Stimulated activated CD4-positive, alpha-beta T cell treated with anti-CD3 and anti-CD28 coated beads, Interleukin-1b, Interleukin-23, amount 100 ng/mL, for 48 hours (primary cell): Measurements from ENCODE around the gene TNFAIP8L3.

Experiments
- DNase-seq: peaks from one replicate; pipeline ENCODE4 v3.0.0-alpha.2; 2020

TNFAIP8L3 gene

DNA sequence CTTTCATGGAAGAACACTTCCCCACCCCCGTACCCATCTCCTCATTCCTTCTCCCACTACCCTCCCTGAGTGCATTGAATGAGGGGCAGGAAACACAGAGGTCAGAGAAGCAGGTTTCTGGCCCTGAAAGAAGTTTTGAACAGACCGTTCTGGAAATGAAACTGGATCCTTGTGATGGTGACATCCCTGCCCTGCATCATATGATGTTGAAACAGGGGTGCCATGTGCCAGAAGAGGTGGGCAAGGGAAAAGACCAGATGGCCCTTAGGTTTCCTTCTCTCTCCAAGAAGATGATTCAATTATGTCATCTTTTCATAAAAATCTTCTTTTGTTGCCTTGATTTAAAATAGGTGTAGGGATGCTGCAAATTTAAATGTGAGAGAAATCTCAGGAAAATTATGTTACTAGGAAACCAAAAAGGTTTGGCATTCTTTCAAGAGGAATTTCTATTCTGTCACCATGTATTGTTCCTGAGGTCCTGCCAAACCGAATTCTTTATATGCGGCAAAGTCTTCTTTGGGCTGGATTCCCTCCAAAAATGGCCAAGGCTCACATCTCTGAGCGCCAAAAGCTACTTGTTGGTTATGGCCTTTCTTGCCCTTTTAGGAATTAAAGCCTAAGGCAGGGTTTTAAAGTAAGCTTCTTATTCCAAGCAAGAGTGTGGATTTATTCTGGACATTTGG, 19.9 kb upstream of the TNFAIP8L3 start:
- DNase-seq: no peak

DNA sequence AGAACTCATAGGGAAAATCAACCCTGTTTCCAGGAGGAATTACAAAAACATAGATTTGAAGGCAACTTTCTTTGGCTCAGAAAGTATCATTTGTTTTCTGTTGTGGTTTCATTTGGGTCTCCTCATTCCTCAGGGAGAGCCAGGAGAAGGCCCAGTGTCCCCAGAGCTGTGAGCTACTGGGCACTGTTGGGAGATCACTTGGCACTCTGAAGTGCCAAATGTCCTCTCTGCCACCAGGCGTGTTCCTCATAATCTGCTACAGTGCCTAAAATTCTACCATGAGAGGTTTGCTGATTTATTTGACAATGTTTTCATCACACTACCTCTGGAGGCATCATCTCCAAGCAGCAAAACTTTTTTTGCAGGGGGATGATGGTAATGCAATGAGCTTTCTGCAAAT, 17.4 kb upstream of the TNFAIP8L3 start:
- no peak for DNase-seq

DNA sequence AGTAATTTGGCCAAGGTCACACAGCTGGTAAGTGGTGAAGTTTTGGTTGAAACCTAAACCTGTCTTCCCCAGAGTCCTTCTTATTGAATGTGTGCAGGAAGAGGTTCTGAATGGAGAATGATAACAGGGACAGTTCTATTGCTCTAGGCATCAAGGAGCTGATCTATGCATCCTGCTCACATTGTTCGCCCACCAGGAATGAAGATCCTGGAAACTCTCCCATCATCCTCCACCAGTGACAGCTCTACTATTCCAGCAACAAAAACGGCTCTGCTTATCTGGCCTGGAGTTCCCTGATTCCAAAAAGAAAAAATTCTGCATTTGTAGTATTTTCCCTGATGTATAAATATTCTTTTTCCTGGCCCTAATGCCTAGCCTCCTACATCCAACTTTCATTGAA, 16.4 kb upstream of the TNFAIP8L3 start:
- DNase-seq: no peak

DNA sequence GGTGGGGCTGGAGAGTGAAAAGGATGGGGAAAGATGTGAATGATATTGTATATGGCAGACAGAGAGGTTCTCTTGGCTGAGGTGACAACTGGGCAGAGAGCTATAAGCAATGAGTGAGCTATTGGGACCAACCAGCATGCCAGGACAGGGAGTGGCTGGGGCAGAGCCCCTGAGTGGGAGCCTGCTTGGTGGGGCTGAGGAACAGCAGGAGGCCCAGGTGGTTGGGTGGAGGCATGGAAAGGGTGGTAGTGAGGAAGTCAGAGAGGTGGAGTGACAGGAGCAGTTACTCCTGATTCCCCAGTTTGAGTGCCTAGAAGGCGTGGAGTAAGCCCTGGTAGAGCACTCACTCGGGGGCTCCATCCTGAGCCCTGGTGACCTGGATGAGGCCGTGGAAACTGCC, 15.5 kb upstream of the TNFAIP8L3 start:
- DNase-seq: no peak

DNA sequence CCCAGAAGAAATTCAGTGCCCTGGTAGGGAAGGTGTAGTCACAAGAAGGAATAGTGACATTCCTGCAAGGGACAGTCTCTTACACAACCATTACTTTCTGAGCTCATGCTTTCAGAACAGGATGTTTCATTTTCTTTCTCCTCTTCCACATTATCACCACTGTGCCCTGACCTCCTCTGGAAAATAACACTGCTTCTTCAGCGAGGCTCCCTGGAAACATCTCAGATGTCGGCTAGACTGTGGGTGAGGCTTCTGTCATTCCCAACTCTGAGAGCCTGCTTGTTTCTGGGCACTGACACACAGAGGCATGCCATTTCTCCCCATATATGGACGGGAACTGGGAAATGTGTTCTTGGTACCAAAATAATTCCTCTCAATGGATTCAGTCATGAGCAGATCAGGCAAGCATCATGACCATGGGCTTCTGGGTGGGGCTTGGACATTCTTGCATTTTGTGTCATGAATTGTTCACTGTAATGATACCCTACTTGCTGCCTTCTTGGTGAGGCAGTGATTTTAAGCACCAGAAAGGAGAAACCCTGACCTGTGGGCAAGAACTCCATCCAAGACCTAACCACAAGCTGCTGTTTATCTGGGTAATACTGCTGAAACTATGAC, 14.3 kb upstream of the TNFAIP8L3 start:
- no peak for DNase-seq

DNA sequence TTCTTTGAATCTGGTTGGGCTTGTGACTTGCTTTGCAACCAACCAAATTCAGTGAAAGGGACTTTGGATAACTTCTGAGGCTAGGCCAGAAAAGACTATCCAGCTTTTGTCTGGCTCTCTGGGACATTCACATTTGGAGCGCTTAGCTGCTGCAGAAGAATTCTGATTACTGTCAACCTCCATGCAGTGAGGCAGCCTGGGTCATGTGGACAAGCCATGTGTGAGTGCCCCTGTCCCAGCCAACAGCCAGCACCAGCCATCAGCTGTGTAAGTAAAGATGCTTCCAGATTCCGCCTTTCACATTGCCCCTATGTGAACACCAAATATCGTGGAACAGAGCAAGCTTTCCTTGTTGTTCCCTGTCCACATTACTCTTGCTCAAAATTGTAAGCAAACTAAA, 12.9 kb upstream of the TNFAIP8L3 start:
- no peak for DNase-seq

DNA sequence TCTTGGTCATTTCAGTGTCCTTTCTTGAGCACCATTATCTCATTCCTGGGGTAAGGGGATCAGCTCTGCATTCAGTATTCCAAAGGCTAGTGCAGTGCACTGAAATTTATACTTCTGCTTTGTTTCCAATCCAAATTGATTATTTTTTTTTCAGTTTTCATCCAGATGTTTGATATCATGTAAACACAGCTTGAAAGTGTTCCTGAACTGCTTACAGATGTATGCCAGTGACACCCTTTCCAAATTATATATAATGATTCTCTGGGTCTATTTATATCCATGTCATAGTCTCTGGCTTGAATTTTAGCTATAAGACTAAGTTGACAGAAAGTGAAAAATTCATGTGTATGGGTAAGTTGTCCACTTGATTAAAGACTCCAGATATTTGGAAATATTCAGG, 11.8 kb upstream of the TNFAIP8L3 start:
- no peak for DNase-seq

DNA sequence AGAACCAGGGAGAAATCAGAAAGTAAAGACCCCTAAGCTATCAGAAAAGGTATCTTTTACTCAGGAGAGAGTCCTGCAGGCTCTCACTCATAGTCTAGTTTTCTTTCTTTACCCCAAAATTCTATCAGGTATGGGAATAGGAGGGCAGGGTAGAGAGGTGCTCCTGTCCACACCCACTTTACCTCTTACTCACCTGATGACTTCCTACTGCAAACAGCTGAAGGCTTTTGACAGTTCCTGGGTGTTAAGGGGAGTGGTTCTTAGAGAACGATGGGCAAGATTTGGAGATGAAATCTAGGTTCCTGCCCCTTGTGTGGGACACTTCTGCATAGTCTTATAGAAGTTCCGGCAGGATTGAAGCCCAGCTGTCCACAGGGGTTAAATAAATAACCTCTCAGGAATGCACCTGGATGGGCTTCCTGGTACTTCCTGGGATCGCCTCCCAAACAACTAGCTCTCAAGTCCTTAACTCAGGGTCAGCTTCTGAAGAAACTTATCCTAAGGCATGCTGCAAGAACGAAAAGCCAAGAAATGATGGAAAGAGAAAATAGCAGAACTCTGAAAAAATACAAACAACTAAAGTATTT, 10.8 kb upstream of the TNFAIP8L3 start:
- no peak for DNase-seq

DNA sequence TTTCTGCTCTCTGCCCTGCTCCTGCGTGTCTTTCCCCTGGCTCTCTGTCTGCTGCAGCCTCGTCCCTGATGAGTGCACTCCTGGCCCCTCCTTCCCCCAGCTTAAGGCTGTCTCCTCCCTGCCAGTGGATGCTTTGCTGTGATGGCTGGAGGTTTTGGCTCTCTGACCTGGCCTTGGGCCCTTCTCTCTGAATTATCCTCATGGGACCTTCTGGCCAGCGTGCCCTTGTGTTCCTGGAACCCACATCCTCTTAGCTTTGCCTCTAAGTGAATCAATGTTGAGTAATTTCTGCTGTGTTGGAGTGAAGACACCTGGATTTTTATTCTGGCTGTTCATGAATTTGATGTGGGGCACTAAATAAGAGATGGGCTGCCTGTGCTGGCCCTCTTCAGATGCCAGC, 9.8 kb upstream of the TNFAIP8L3 start:
- DNase-seq: no peak

DNA sequence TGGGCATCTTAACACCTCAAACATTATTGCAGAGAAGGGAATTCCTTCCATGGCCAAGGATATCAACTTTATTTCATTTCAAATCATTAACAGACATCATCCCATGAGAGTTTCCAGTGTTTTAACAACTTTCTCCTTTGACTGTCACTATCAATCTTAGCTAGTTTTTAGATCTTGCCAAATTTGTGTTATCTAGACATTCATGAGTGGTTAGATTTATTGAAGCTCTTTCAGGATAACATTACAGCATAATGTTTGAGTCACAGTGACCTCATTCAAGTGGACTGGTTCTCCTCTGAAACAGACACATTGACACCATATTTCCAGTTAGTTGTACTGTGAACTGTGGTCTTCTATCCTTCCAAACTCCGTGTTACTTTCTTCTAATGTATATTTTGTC, 8.6 kb upstream of the TNFAIP8L3 start:
- DNase-seq: no peak

DNA sequence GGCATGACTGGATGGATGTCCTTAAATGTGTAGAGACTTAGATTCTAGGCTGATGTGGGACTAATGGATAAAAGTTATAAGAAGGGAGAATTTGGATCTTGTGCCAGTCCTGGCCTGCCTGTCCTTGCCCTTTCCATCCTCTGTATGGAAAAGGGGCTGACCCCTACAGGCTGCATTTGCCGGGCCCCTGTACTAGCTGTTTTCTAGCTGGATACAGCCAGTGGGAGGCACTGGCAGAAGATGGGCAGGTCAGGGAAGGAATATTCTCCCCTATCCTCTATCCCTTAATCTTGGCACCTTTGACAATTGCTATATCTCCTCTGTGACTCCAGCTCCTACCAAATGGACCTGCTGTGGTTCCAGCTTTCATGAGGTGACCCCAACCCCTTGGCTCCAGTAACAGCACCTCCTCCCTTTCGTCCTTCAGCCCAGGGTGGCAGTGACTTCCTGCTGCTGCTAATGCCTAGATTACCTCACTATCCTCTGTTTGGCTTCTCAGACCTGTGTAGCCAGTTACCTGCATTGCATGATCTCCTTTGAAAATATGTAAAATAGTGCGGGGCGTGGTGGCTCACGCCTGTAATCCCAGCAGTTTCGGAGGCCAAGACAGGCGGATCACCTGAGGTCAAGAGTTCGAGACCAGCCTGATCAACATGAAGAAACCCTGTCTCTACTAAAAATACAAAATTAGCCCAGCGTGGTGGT, 6.2 kb upstream of the TNFAIP8L3 start:
- DNase-seq: no peak

DNA sequence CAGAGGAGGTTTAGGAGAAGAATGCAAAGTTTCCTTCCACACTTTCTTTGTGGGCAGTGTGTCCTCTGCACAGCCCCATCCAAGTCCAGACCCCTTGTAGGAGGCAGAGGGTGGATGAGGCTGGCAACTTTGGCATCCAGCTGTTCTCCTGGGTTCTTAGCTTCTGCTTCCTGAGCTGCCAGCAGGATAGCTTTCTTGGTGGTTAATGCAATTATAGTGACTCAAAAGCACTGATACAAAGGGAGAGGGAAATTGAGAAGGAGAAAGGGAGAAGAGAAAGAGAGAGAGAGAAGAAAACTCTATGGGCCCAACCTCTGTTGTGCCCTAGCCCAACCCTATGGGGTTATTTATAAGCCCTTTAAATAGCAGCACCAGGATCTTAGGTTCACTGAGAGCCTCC, 4.5 kb upstream of the TNFAIP8L3 start:
- no peak for DNase-seq

DNA sequence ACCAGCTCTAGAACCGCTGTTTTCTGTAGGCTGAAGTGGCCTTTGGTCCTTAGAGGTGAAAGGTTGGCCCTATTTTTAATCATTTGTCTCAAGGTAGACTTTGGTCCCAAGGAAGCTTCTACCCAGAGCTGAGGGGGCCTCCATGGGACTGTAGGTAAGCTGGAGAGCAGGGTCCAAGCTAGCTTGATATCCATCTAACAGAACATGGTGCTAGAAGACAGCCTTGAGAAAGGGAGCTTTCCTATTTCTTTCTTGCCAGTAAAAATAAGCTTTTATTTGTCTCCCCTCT, 3.6 kb upstream of the TNFAIP8L3 start:
- no peak for DNase-seq

DNA sequence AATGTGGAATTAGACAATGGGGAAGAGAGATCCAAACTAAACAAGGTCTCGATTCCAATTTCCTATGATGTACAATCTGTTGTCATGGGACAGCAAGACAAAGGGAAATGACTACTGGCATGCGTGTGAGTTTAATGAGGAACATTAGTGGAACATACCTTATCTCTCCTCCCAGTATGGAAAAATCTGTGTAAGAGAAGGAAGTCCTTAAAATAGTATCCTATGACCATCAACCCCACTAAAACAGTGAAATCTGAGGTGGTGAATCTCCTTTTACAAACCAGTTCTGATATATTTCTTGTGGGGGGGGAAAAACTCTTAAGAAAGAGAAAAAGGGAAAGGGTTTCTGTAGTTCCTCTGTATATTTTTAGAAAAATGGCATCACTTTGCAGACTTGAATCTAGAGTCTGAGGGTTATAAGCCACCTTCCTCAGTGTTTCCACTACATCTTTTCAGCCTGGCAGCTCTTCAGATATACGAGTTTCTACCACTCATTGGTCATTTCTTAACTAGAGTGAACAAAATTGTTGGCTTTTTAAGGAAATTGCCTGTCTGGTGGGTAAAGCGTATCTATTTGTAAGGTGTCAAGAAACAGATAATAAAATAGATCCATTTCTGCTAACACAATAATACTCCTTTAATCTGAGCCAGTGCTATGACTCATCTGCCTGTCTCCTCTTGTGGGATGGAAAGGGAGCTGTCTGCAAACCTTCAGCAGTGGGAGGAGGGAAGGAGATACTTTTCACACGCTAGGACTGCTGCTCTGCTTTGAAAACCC, 3.0 kb upstream of the TNFAIP8L3 start:
- no peak for DNase-seq

DNA sequence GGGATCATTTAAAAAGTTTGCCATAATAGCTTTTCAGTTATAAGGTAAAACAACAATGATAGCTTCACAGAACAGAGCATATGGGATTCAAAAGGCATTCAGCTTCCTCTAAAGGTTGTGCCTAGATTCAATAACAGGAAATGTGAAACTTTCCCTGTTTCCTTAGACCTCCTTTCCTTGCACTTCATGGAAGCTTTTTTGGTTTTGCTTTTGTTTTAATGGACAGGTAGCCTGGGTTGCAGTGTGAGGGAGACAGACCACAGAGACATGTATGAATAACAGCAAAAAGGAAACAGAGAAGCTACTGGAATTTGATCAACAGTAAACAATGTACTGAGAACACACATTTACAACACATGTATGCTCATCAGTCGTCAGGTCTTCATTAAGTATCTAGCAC, 2.3 kb upstream of the TNFAIP8L3 start:
- no peak for DNase-seq

DNA sequence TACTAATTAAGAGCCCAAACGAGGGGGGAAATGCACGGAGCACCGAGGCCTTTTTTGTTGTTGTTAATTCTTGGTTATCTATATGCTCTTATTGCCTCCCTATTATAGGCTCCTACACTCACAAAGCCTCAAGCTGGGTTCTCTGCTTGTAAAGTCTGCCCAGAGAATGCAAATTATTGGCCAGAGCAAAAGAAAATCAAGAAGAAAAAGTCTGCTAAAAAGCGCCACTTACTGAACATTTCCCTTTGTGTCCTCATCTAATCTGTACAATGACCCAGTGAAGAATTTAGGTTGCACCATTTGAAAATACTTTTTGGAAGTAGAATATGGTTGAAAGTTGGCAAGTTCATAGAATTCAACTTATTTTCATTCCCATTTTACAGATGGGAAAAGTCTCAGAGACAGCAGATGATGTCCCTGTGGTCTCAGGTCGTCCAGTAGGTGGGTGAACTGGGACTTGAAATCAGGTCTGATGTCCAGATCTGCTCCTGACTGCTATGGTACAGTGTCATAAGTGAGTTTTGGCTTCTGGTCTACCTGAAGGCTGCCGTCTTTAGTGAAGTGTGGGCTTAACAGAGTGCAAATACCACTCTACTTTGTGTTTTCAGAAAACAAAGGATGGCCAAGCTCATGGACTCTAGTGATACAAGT, 1.1 kb upstream of the TNFAIP8L3 start:
- no peak for DNase-seq

DNA sequence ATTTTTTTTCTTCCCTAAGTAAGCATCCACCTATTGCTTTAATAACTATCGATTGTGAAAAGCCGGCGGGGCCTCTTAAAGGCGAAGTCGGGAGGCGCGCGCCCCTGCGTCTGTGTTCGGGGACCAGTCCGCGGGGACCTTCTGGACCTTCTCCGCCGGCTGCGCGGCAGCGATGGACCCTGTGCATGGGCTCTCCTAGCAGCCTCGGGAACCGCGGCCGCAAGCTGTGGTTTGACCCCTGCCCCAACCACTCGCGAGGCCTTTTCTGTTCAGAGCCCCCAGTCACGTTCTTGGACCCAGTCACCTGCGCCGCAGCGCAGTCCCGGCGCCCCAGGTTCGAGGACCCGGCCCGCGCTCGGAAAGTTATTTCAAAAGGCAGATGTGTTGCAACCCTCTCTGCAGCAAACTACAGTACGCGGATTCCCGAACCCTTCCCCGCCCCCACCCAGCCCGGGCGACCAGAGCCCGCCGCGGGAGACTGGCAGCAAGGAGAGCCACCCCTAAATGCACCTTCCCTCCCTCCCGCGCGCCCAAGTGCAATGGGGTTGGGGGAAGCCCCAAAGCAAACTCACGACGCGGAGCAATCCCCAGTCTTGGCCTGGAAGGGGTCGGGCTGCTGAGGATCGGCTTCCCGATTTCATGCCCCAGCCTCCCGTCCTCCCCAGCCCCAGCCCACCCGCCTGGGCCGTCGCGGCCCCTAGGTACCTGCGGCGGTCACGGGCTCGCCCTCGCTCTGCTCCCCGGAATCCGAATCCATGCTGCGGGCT, 684 bp downstream of the TNFAIP8L3 start:
- DNase-seq: no peak

DNA sequence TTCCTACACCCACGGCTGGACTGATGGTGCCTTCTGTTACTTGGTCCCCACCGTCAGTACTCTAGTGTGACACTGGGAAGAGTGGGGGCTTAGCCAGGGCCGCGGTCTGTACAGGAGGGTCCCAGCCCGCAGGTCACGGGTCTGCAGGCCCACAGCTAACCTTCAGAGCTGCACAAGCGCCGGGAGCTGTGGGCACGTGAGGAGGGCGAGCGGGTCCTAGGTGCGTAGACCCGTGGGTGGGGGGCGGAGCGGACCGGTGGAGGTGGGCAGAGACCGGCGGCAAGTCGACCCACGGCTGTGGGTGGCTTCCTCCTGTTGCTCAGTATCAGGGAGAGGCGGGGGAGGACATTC, 1.2 kb downstream of the TNFAIP8L3 start:
- DNase-seq: no peak

DNA sequence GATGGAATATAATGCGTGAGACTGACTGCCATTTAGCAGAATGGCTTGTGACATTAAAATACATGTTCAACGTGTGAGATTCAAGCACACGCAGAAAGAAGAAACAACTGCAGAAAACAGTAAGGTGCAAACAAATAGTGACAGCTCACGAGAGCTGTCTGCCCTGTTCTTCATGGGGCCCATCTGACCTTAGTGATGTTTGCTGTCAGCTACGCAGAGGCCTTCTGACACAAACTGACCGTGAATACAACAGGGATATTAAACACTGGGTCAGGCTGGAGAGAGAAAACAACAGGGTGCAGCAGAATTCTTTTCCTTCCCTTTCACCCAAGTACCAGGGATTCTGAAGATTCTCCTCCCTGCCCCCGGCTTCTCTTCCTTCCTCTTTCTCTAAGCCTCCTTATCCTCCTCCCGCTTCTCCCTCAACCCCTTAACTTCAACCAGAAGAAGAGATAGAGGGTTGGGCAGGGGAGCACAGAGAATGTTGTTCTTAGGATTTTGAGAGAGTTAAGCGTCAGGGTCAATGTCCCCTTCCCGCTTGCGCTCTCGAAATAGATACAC, 2.1 kb downstream of the TNFAIP8L3 start:
- no peak for DNase-seq

DNA sequence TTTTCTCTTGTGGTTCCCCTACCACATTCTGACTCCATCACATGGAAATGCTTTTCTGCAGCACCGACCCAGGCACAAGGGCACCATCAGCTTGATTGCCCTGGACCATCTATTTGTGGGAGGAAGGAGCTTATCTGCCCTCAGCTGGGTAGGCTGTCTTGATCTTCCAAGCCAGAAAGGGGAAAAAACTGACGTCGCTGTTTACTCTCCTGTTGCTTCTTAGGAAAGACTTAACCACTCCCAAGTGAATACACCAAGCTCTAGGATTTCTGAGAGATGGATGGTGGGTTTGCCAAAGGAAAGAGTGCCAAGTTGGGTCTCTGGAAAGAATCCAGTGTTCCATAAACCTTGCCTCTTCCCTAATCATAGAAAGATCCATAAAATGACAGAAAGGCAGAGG, 4.0 kb downstream of the TNFAIP8L3 start:
- DNase-seq: no peak

DNA sequence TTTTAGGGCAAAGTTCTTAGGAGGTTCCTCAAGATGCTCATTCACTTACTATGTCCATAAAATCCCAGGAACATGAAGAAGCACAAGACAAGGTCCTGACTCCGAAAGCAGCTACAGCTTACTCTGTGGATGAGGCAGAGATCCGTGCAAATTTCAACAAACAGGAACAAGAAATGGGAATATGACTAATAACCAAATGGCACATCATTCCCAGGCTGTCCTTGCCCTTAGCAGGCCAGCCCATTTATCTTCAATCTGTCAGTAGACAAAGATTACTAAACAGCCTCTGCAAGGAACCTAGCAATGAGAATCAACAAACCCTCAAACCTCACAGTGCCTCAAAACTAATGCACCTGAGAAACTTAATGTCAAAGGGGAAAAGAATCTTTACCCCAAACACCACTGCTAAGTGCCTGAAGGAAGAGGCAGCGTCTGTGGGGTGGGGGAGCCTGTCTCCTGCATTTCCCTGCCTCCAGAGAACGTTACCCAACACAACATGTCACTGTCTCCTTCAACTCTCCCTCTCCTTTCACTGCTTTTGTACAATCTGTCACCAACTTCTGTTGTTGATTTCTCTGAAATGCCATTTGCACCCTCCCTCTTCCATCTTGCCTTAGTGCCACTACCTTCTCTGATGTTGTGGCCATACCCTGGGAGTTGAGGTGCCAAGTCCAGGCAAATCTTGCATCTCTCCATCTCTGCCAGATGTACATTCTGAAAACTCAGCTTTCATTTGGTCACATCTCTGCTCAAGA, 4.8 kb downstream of the TNFAIP8L3 start:
- no peak for DNase-seq
